T-helper 1 cell (primary cell): ENCODE data around the gene ZCCHC3.

Experiments
- DNase-seq, 5 donors: peaks; one replicate each; pipeline ENCODE4 v3.0.0-alpha.2; 2012 to 2020

The ZCCHC3 gene

DNA sequence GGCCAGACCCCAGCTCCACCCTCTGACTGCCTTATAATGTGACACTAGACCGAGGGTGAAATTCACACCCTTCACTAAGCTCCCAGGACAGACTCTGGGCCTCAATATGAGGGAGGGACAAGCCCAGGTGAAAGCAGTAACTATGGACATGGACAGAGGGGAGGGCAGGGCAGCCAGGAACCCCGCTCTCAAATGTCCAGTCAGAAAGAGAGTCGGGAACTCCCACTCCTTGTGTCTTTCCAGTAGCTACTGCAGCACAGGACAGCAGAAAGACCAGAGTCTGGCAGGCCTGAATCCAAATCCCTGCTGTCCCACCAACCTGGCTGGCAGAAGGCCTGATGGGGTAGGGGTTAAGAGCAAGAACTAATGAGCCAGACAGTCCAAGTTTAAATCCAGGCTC is 13.2 kb upstream of the ZCCHC3 start:
- DNase-seq: no peak

GRCh38 chr20:286508-286907 is 10.9 kb upstream of the ZCCHC3 start:
- no peak for DNase-seq

DNA sequence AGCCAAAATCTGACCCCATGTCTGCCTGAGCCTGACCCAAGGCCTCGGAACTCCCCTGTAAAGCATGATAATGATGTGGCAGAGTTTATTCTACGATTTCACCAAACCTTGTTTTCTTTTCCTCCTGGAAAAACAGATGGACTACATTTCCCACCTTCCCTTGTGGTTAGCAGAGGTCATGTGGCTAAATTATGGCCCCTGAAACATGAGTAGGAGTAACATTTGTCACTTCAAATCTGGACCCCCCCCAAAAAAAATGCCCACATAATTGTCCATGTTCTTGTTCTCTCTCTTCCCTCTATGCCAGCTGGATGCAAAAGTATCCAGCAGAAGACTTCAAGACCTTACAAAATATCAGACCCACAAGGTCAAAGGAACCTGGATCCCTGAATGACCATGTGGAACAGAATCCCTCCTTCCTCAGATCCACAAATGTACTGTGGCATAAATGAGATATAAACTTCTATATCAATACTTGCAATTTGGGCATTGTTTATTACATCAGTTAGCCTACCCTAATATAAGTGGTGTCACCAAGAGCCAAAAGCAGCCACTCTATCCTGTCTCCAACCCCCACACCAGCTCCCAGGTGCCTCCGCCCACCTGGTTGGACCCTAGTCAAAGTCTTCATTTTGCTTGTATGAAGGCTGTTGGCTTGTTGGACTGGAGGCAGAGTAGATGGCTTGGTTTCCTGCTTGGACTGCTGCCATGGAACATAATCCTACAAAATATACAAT is 8.2 kb upstream of the ZCCHC3 start:
- no peak for DNase-seq

GRCh38 chr20:289693-290083 is 7.7 kb upstream of the ZCCHC3 start:
- no peak for DNase-seq

DNA sequence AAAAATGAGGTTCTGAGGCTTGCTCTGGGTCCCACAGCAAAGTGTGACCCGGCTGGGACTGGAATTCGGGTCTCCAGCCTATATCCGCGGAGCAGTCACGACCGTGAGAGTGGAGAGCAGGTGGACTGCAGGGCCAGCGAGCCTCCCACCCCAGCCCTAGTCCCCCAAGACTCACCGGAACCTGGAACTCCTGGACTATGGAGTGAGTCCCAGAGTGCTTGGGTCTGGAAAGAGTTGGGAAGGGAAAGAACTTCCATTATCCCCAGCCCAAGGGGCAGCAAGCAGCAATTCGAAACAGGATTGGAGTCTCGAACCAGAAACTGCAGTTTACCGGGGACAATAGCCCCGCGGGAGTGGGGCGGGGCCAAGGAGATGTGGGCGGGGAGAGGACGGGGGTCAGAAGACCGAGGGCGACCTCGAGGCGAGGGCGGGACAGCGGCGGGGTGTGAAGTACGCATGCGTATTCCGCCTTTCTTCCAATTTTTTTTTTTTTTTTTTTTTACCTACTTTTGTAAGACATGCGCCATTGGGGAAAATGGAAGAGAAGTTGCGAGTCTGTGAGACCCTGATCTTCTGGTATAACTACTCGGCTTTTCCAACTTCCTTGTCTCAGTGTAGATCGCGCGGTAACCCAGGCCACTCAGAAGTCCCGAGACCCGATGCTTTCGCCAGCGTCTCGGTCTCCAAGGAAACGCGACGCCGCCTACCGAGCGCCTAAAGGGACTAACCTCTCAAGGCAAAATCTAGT is 7.1 kb upstream of the ZCCHC3 start, which contains the start of gene C20orf96:
TSS of gene C20orf96 (minus strand) at position 667 of the 748 bp plus-strand sequence. CDS start at position 527, 140 bp downstream.
- DNase-seq: peak; percentile 72 to 93 (median 78)

- DNase-seq: no peak
Observed at GRCh38 chr20:294602-295001, 2.8 kb upstream of the ZCCHC3 start.

- no peak for DNase-seq
Observed at GRCh38 chr20:295804-296203, 1.6 kb upstream of the ZCCHC3 start.

GRCh38 chr20:297925-298775 is 780 bp downstream of the ZCCHC3 start:
- DNase-seq: peak in 3 of 5 donors; percentile 17 to 60 (median 28)

DNA sequence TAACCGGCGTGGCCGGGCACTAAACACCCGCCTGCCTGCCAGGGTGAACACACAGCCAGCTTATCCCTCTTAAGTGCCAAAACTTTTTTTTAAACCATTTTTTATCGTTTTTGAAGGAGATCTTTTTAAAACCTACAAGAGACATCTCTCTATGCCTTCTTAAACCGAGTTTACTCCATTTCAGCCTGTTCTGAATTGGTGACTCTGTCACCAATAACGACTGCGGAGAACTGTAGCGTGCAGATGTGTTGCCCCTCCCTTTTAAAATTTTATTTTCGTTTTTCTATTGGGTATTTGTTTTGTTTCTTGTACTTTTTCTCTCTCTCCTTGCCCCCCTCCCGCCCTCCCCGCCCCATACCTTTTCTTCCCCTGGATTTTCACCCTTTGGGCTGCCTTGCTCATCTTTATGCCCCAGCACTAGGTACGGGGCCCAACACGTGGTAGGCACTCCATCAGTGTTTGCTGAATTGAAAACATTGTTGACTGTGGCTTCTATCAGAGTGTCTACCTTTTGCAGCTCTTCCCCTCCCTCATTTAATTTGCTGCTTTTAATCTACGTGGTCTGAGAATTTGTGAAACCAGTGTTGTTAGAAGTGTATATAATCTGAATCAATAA is 1.5 kb downstream of the ZCCHC3 start:
- no peak for DNase-seq

DNA sequence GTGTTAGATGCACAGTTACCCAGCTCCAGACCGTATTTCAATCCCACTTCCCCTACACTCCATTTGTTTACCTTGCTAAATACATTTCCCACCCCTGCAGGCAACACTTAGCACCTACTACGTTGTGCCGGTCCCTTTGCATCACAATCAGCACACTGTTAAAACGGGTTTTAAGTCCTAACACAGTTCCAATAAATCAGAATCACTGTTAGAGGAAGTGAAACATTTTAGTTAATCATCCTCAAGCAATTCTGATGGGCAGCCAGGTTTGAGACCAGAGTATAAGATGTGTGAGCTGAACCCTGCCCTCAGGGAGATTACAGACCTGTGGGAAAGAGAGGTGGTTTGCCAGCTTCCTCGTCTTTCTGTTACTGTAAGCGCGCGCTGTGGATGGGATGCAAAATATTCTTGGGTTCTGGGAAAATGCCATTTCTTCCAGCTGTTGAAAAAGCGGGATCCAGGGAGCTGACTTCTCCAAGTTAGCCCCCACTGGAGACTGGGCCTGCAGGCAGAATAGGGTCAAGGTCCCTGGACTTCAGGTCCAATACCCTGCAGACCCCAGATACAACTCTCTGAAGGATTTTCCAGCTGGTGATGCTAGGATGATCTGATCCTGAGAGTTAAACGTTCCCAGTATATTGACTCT is 3.1 kb downstream of the ZCCHC3 start:
- no peak for DNase-seq

DNA sequence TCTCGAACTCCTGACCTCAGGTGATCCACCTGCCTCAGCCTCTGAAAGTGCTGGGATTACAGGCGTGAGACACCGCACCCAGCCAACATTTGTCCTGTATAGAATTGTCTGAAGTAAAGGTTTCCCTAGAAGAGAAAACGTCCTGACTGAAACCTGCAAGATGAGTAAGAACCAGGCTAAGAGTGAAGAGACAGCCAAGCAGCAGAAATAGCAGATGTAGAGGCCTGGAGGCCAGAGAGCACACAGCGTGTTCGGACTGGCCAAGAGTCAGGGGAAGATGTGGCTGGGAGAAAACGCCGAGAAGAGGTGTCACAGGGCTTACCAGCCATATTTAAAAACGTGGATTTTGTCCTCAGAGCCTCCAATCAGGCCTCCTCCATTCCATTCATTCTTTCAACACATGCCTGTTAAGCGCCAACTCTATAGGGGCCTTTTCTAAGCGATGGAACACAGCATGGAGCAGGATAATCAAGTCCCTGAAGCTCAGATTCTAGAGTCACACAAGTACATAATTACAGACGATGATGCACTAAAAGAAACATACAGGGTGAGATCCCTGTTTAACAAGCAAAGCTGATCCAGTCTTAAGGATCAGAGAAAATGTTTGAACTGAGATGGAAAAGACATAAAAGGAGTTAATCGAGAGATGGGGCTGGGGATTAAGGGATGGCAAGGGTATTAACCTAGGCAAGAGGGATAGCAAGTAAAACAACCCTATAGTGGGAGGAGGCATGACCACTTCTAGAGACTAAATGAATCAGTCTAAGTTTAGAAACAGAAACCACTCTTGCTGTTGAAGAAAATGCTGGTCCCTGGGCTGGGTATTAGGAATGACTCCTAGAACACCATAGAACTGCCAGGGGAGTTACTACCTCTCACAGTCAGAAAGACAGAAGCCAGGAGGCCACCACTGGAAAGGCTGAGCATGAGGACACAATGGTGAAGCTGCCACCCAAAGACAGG is 4.8 kb downstream of the ZCCHC3 start:
- DNase-seq: no peak

- DNase-seq: no peak
Observed at GRCh38 chr20:305745-306144, 8.4 kb downstream of the ZCCHC3 start.

- DNase-seq: no peak
Observed at GRCh38 chr20:308427-309038, 11.2 kb downstream of the ZCCHC3 start.

GRCh38 chr20:309306-309840 is 12.0 kb downstream of the ZCCHC3 start:
- no peak for DNase-seq

GRCh38 chr20:309841-310644 is 12.7 kb downstream of the ZCCHC3 start:
- peak; percentile 50 to 87 (median 54) for DNase-seq

DNA sequence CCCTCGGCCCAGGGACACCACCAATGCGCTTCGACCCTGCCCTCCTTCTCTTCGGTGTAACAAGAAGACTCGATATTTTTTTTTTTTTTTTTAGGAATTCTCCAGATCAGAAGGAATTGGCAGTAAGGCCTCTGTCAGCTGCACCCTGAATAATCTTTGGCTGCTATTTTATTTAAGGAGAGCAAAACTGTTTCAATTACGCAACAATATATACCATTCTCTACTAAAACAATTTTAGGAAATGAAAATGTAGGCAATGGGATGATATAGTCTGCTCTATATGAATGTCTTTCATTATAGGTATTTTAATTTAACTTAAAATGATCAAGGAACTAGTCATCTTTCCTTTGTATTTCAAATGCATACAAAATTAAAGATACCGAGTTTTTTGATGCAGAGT is 13.3 kb downstream of the ZCCHC3 start:
- no peak for DNase-seq

- no peak for DNase-seq
Observed at GRCh38 chr20:311609-312008, 14.2 kb downstream of the ZCCHC3 start.

GRCh38 chr20:312067-312466 is 14.7 kb downstream of the ZCCHC3 start:
- no peak for DNase-seq

DNA sequence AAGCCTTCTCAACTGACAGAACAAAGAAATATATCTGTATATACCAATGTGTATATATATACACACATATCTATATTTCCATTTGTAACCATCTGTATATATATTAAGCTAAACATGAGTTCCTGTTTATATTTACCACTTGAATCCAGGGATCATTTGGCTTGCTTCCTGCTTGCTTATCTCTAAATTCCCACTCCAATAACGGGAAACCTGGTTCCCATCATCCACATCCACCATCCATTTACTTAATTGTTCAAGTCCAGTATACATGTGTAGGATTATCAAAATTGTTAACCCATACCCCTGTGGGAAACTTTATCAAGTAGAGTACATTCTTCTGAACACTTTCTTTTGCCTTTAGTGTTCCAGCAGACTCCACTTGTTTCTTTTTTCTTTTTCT is 15.5 kb downstream of the ZCCHC3 start:
- no peak for DNase-seq
